K562 (cell line): ENCODE data around the gene BHLHE23. TPM values are rescaled to one million over a fixed set of nuclear protein-coding genes. Genes with fewer than 3 reads are reported as not detected.

Experiments used
- ATAC-seq: fragments of 200-7000 bp; cut with Tn5 transposase; 3 replicates; pipeline ENCODE4 v1.9.1; 2020; ENCODE audit warnings: moderate library complexity
- BruUV-seq: library from RNA; stranded (reverse); fragments of 400-500 nt; replicated peaks from 2 replicates; lab custom pipeline; 2021; lab: Mats Ljungman, UMichigan
- CTCF ChIA-PET: fragments of 300-600 bp; formaldehyde crosslinking; extraction: SDS; loops from one replicate; lab custom pipeline; 2021; ENCODE audit warnings: low intra/inter-chr PET ratio; lab: Yijun Ruan, JAX
- POLR2A ChIA-PET: fragments of 300-600, 350-650 bp; sonication (Branson Sonifier 250); formaldehyde crosslinking; extraction: SDS; loops from one replicate; lab custom pipeline; 2021; ENCODE audit warnings: antibody characterized with exemption, inconsistent platforms; lab: Yijun Ruan, JAX
- DNase-seq, 4 experiments: peaks; one replicate each; pipeline versions ENCODE4 v3.0.0 to v3.0.0-alpha.2; 2011 to 2018; ENCODE audit warnings: low spot score in 3 of 4, mixed read lengths in 3 of 4; ENCODE audit errors: extremely low read depth in 1 of 4
- FAIRE-seq: peaks from 2 replicates; lab custom pipeline; 2011; peaks lifted over from hg19 to GRCh38; lab: Jason Lieb, UNC
- H2AFZ ChIP-seq: 2 replicates; pipeline ENCODE4 v1.6.0; 2011; ENCODE audit warnings: low read depth, low read length, control low read depth, inconsistent platforms
- H3K27ac ChIP-seq: fragments of 200-600 bp; 3 replicates; pipeline ENCODE4 v1.8.0; 2011; ENCODE audit warnings: low read depth, mild to moderate bottlenecking, control low read depth, inconsistent platforms, low read length, moderate library complexity, mixed read lengths; ENCODE audit errors: extremely low read depth
- H3K27me3 ChIP-seq, 2 experiments: fragments of 300-600 bp in 1 of 2; 2 replicates in 1 of 2; 3 replicates in 1 of 2; pipeline versions ENCODE4 v1.6.0 to v1.8.0; 2011; ENCODE audit warnings: inconsistent platforms in 2 of 2, low read length in 2 of 2, mild to moderate bottlenecking in 1 of 2, mixed read lengths in 1 of 2, moderate library complexity in 1 of 2; ENCODE audit not compliant: control insufficient read depth in 2 of 2, insufficient read depth in 2 of 2
- H3K36me3 ChIP-seq: fragments of 300-600 bp; 3 replicates; pipeline ENCODE4 v1.8.0; 2011; ENCODE audit warnings: mild to moderate bottlenecking, low read length, inconsistent platforms; ENCODE audit not compliant: control insufficient read depth, insufficient read depth
- H3K4me1 ChIP-seq, 2 experiments: fragments of 200-600 bp in 1 of 2; replicated peaks in 1 of 2; 2 replicates in 1 of 2; 3 replicates in 1 of 2; pipeline versions ENCODE4 v1.5.1 to v1.8.0; 2011; ENCODE audit warnings: inconsistent platforms in 2 of 2, low read length in 2 of 2, mild to moderate bottlenecking in 1 of 2, mixed read lengths in 1 of 2, moderate library complexity in 1 of 2; ENCODE audit not compliant: control insufficient read depth in 2 of 2, insufficient read depth in 2 of 2
- H3K4me2 ChIP-seq: 2 replicates; pipeline ENCODE4 v1.6.1; 2011; ENCODE audit warnings: low read length, control low read depth, inconsistent platforms, mixed read lengths; ENCODE audit not compliant: insufficient read depth
- H3K4me3 ChIP-seq: fragments of 200-600 bp; sonication (generic), shearing (Covaris generic); 2 replicates; pipeline ENCODE4 v1.5.1; 2016; ENCODE audit warnings: control low read depth, inconsistent platforms
- H3K79me2 ChIP-seq: fragments of 200-600 bp; 3 replicates; pipeline ENCODE4 v1.8.0; 2011; ENCODE audit warnings: low read length, inconsistent platforms; ENCODE audit not compliant: control insufficient read depth, insufficient read depth
- H3K9ac ChIP-seq, 2 experiments: 2 replicates each; pipeline versions ENCODE4 v1.6.0 to v1.6.1; 2011; ENCODE audit warnings: low read depth in 2 of 2, low read length in 2 of 2, control low read depth in 1 of 2, inconsistent platforms in 1 of 2, mild to moderate bottlenecking in 1 of 2, mixed read lengths in 1 of 2; ENCODE audit not compliant: insufficient read depth in 1 of 2
- H3K9me1 ChIP-seq: one replicate; pipeline ENCODE4 v1.6.0; 2011; ENCODE audit warnings: inconsistent platforms, mild to moderate bottlenecking, low read length, moderate library complexity; ENCODE audit not compliant: control insufficient read depth, insufficient read depth
- H3K9me3 ChIP-seq: replicated peaks from 2 replicates; pipeline ENCODE4 v1.5.1; 2011; ENCODE audit warnings: low read depth, low read length, inconsistent platforms; ENCODE audit not compliant: control insufficient read depth, insufficient read depth
- H4K20me1 ChIP-seq: replicated peaks from 2 replicates; pipeline ENCODE4 v1.6.1; 2011; ENCODE audit warnings: low read length, inconsistent platforms, mixed read lengths; ENCODE audit not compliant: control insufficient read depth, insufficient read depth
- CEBPG ChIP-seq, 3 experiments: fragments of 200-800 bp in 1 of 3; sonication (Bioruptor generic) in 1 of 3; sonication (generic) in 1 of 3; formaldehyde crosslinking in 1 of 3; IDR thresholded peaks in 2 of 3; conservative IDR thresholded peaks in 1 of 3; 2 replicates each; pipeline versions ENCODE4 v1.6.1 to v1.8.0; 2016 to 2022; ENCODE audit warnings: missing compliant biosample characterization in 2 of 3, missing genetic modification characterization in 2 of 3, mild to moderate bottlenecking in 1 of 3, missing genetic modification reagents in 1 of 3
- EWSR1 ChIP-seq: fragments of 450-650 bp; IDR thresholded peaks from 2 replicates; pipeline ENCODE4 v1.6.1; 2018; ENCODE audit warnings: borderline replicate concordance, mild to moderate bottlenecking, low read depth, moderate library complexity; ENCODE audit not compliant: partially characterized antibody
- ILF3 ChIP-seq: fragments of 450-650 bp; IDR thresholded peaks from 2 replicates; pipeline ENCODE4 v1.6.1; 2018; ENCODE audit warnings: antibody characterized with exemption, mild to moderate bottlenecking, moderate library complexity, borderline replicate concordance
- KAT2B ChIP-seq: IDR thresholded peaks from one replicate; pipeline ENCODE4 v1.6.1; 2012; ENCODE audit warnings: low read depth, mild to moderate bottlenecking, control low read depth, inconsistent platforms, low read length, moderate library complexity
- MTF1 ChIP-seq: fragments of 250-450 bp; sonication (Bioruptor Pico); IDR thresholded peaks from 2 replicates; pipeline ENCODE4 v1.9.0; 2021; ENCODE audit warnings: moderate library complexity, mild to moderate bottlenecking, inconsistent platforms, borderline replicate concordance
- POLR2G ChIP-seq: fragments of 200-400 bp; formaldehyde crosslinking; IDR thresholded peaks from 2 replicates; pipeline ENCODE4 v1.6.1; 2017; ENCODE audit warnings: low read depth, mild to moderate bottlenecking, antibody characterized with exemption, low read length, moderate library complexity
- POLR3G ChIP-seq: IDR thresholded peaks from 2 replicates; pipeline ENCODE4 v1.6.1; 2011; ENCODE audit not compliant: insufficient read length, insufficient replicate concordance; ENCODE audit errors: extremely low read depth
- STAT5B ChIP-seq: fragments of 250-450 bp; sonication (Bioruptor Pico); IDR thresholded peaks from 2 replicates; pipeline ENCODE4 v1.8.0; 2021; ENCODE audit warnings: mild to moderate bottlenecking, inconsistent platforms
- ZNF23 ChIP-seq: fragments of 250-450 bp; sonication (Bioruptor Pico); IDR thresholded peaks from 2 replicates; pipeline ENCODE4 v1.4.0; 2020; ENCODE audit warnings: mild to moderate bottlenecking
- ZNF444 ChIP-seq: fragments of 250-450 bp; sonication (Bioruptor Pico); IDR thresholded peaks from 2 replicates; pipeline ENCODE4 v1.4.0; 2020; ENCODE audit warnings: mild to moderate bottlenecking, moderate library complexity
- ZNF668 ChIP-seq: fragments of 250-450 bp; sonication (Bioruptor Pico); IDR thresholded peaks from 2 replicates; pipeline ENCODE4 v1.8.0; 2022; ENCODE audit warnings: mild to moderate bottlenecking, inconsistent platforms
- WGBS: fragments of 100-300 bp; shearing (Covaris generic); methylation state at CpG from one replicate; pipeline ENCODE4 v1.1.6; 2016; ENCODE audit warnings: low coverage, mixed read lengths; ENCODE audit not compliant: insufficient coverage; ENCODE audit errors: missing lambda C conversion rate; 5-methylcytosine and 5-hydroxymethylcytosine counted together
- in situ Hi-C: fragments of 300-500 bp; cut with MboI; formaldehyde crosslinking; loops from 4 replicates; pipeline ENCODE4 v1.15.0; 2018; ENCODE audit warnings: inconsistent platforms, mixed read lengths
- intact Hi-C: fragments of 100-400 bp; cut with micrococcal nuclease; formaldehyde crosslinking; loops from 2 replicates; pipeline ENCODE4 v1.14.2; 2022
- polyA plus RNA-seq, 8 experiments: library from polyadenylated mRNA; depleted of rRNA in 4 of 8; stranded (reverse) in 5 of 8; unstranded in 3 of 8; fragments of >200 nt; fragmentation: Nextera tagmentation in 2 of 8; fragmentation: Illumina TruSeq in 1 of 8; extraction: Ambion mirVana in 2 of 8; extraction: Trizol in 1 of 8; gene quantifications; 2 replicates each; pipeline versions ENCODE4 v1.2.1 to v1.2.3, GENCODE V29; 2011 to 2014; ENCODE audit warnings: inconsistent platforms in 1 of 8, missing spikeins in 1 of 8
- total RNA-seq, 7 experiments: library from RNA; depleted of rRNA in 6 of 7; stranded (reverse); fragments of >200 nt in 6 of 7; fragmentation: Illumina TruSeq in 2 of 7; extraction: Trizol in 2 of 7; gene quantifications; 2 replicates each; pipeline versions ENCODE4 v1.2.1 to v1.2.3, GENCODE V29; 2011 to 2021; ENCODE audit warnings: low replicate concordance in 1 of 7
- TF ChIP-seq, protein P1 (sequence below): fragments of 250-450 bp; sonication (Bioruptor Pico); IDR thresholded peaks from 2 replicates; pipeline ENCODE4 v1.8.0; 2022; ENCODE audit warnings: inconsistent platforms, mild to moderate bottlenecking, moderate library complexity, borderline replicate concordance
- TF ChIP-seq, protein P2 (sequence below): sonication (generic); formaldehyde crosslinking; IDR thresholded peaks from 2 replicates; pipeline ENCODE4 v1.8.1; 2023; ENCODE audit warnings: mild to moderate bottlenecking, missing genetic modification reagents
- TF ChIP-seq, protein P3 (sequence below): fragments of 450-650 bp; IDR thresholded peaks from 2 replicates; pipeline ENCODE4 v1.6.1; 2017; ENCODE audit warnings: antibody characterized with exemption
- TF ChIP-seq, protein P4 (sequence below): sonication (generic); formaldehyde crosslinking; IDR thresholded peaks from 2 replicates; pipeline ENCODE4 v1.5.0; 2020; ENCODE audit warnings: missing genetic modification reagents

The BHLHE23 gene
- total and polyA plus RNA-seq, 9 of the 15 experiments (the other 6 are each of a cell fraction or from before 2014, with no cell fraction given): not detected

DNA sequence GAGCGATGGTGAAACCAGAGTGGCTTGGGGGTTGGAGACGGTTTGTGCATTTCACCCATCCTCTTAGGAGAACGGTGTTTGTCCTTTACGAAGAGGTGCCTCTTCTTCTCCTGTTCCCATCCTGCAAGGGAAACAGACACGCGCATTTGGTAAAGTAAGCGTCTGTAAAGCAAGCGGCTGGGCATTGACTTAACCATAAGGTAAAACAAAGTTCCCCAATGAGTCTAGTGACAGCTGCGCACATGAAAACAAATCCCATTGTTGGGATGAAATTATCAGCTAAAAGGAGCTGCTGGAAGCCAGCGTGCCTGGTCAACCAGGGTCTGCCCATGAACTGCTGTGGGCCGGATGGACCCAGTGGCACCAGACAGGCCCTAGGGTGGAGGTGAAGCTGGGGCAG is 5.8 kb downstream of the BHLHE23 start:
- Histone ChIP-seq H3K9me1 (no peaks in the 10 kb centered on the region), H3K4me2 (no peak overlapping the region), H3K36me3 (no peaks in the 10 kb centered on the region), H3K4me3 (no peak overlapping the region), H4K20me1 (peaks cover 16% of the 10 kb centered on the region), H3K9ac (no peak overlapping the region), H3K4me1 (peaks cover 0 to 12% of the 10 kb centered on the region in 2 experiments; a peak in 2 of 5 replicates), H3K27me3 (peaks cover 47 to 80% of the 10 kb centered on the region in 2 experiments), H3K9me3 (no peaks in the 10 kb centered on the region), H3K27ac (no peak overlapping the region), H2AFZ (no peak overlapping the region), H3K79me2 (no peaks in the 10 kb centered on the region)
- DNase-seq (no peak), ATAC-seq (no peak), FAIRE-seq (no peak)
- 8% methylated on average over 11 of the region's 11 CpGs for WGBS
- in situ Hi-C loops: no loop called here
- CTCF ChIA-PET: no interaction called here
- POLR2A ChIA-PET: interaction anchor here (1.3 kb wide), 1 partner anchor 23 kb away, joined by 4 read pairs; no protein-coding TSS in a partner anchor
- no TSS peak for BruUV-seq
- intact Hi-C loops: no loop called here
- TF ChIP-seq, protein P1, sequence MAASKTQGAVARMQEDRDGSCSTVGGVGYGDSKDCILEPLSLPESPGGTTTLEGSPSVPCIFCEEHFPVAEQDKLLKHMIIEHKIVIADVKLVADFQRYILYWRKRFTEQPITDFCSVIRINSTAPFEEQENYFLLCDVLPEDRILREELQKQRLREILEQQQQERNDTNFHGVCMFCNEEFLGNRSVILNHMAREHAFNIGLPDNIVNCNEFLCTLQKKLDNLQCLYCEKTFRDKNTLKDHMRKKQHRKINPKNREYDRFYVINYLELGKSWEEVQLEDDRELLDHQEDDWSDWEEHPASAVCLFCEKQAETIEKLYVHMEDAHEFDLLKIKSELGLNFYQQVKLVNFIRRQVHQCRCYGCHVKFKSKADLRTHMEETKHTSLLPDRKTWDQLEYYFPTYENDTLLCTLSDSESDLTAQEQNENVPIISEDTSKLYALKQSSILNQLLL (CRISPR knock-in tag): no peak
- TF ChIP-seq MTF1 (no peak), ZNF444 (CRISPR knock-in tag) (no peak), STAT5B (CRISPR knock-in tag) (no peak), EWSR1 (no peak), POLR3G (no peak), POLR2G (no peak), CEBPG (CRISPR knock-in tag; IDR thresholded peaks at IDR 0.05) (no peak), CEBPG (tag; conservative IDR thresholded peaks at IDR 0.05 in 1 of 2, IDR thresholded peaks at IDR 0.05 in 1 of 2) (no peak), KAT2B (no peak), ILF3 (no peak), ZNF668 (CRISPR knock-in tag) (no peak), ZNF23 (CRISPR knock-in tag) (no peak)
- TF ChIP-seq, protein P2, sequence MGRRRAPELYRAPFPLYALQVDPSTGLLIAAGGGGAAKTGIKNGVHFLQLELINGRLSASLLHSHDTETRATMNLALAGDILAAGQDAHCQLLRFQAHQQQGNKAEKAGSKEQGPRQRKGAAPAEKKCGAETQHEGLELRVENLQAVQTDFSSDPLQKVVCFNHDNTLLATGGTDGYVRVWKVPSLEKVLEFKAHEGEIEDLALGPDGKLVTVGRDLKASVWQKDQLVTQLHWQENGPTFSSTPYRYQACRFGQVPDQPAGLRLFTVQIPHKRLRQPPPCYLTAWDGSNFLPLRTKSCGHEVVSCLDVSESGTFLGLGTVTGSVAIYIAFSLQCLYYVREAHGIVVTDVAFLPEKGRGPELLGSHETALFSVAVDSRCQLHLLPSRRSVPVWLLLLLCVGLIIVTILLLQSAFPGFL (CRISPR knock-in tag): no peak
- TF ChIP-seq, protein P3, sequence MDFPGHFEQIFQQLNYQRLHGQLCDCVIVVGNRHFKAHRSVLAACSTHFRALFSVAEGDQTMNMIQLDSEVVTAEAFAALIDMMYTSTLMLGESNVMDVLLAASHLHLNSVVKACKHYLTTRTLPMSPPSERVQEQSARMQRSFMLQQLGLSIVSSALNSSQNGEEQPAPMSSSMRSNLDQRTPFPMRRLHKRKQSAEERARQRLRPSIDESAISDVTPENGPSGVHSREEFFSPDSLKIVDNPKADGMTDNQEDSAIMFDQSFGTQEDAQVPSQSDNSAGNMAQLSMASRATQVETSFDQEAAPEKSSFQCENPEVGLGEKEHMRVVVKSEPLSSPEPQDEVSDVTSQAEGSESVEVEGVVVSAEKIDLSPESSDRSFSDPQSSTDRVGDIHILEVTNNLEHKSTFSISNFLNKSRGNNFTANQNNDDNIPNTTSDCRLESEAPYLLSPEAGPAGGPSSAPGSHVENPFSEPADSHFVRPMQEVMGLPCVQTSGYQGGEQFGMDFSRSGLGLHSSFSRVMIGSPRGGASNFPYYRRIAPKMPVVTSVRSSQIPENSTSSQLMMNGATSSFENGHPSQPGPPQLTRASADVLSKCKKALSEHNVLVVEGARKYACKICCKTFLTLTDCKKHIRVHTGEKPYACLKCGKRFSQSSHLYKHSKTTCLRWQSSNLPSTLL: no peak
- TF ChIP-seq, protein P4, sequence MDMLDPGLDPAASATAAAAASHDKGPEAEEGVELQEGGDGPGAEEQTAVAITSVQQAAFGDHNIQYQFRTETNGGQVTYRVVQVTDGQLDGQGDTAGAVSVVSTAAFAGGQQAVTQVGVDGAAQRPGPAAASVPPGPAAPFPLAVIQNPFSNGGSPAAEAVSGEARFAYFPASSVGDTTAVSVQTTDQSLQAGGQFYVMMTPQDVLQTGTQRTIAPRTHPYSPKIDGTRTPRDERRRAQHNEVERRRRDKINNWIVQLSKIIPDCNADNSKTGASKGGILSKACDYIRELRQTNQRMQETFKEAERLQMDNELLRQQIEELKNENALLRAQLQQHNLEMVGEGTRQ: no peak
